CD4-positive, alpha-beta T cell (primary cell): Measurements from ENCODE around the gene ALG9. TPM values are rescaled to one million over a fixed set of nuclear protein-coding genes. Genes with fewer than 3 reads are reported as not detected.

Experiments
- ATAC-seq: fragments of 200-7000 bp; cut with Tn5 transposase; one replicate; pipeline ENCODE4 v1.10.0; 2022; ENCODE audit warnings: mild to moderate bottlenecking; ENCODE audit not compliant: poor library complexity
- CTCF ChIA-PET: fragments of 350-600 bp; sonication (Branson Sonifier 250); formaldehyde crosslinking; loops from one replicate; lab custom pipeline; 2021; ENCODE audit warnings: antibody characterized with exemption, inconsistent platforms; lab: Charles Lee
- POLR2A ChIA-PET: fragments of 350-600 bp; sonication (Branson Sonifier 250); formaldehyde crosslinking; loops from one replicate; lab custom pipeline; 2021; ENCODE audit warnings: antibody characterized with exemption, inconsistent platforms; lab: Charles Lee
- DNase-seq, 14 experiments: peaks; one replicate each; pipeline ENCODE4 v3.0.0-alpha.2; 2013 to 2020; ENCODE audit warnings: mixed read lengths in 2 of 14
- H3K27ac ChIP-seq, 2 donors: one replicate each; pipeline versions ENCODE4 v1.5.1 to v1.7.0; 2013; ENCODE audit warnings: low read length in 2 of 2, low read depth in 1 of 2, mild to moderate bottlenecking in 1 of 2
- H3K27me3 ChIP-seq, 2 experiments: 1 replicate in 1 of 2; 2 replicates in 1 of 2; pipeline versions ENCODE4 v1.6.1 to v1.7.0; 2013; ENCODE audit warnings: low read length in 2 of 2, control low read depth in 1 of 2, mild to moderate bottlenecking in 1 of 2, moderate library complexity in 1 of 2; ENCODE audit not compliant: insufficient read depth in 2 of 2, control insufficient read depth in 1 of 2
- H3K36me3 ChIP-seq: one replicate; pipeline ENCODE4 v1.6.1; 2013; ENCODE audit warnings: low read length, control low read depth; ENCODE audit not compliant: insufficient read depth
- H3K4me1 ChIP-seq: one replicate; pipeline ENCODE4 v1.6.1; 2013; ENCODE audit warnings: low read length, control low read depth; ENCODE audit not compliant: insufficient read depth
- H3K4me3 ChIP-seq: one replicate; pipeline ENCODE4 v1.5.1; 2013; ENCODE audit warnings: mild to moderate bottlenecking, low read length, moderate library complexity
- H3K9me3 ChIP-seq, 2 experiments: 1 replicate in 1 of 2; 2 replicates in 1 of 2; pipeline versions ENCODE4 v1.6.1 to v1.7.0; 2013; ENCODE audit warnings: low read length in 2 of 2, mild to moderate bottlenecking in 2 of 2, control low read depth in 1 of 2, moderate library complexity in 1 of 2; ENCODE audit not compliant: control insufficient read depth in 1 of 2, insufficient read depth in 1 of 2
- H3K27ac Mint-ChIP-seq: one replicate; pipeline ENCODE4 v1.8.0; 2020; ENCODE audit warnings: mixed read lengths
- H3K27me3 Mint-ChIP-seq: one replicate; pipeline ENCODE4 v1.8.0; 2021; ENCODE audit warnings: mixed read lengths
- H3K36me3 Mint-ChIP-seq: one replicate; pipeline ENCODE4 v1.8.0; 2021; ENCODE audit warnings: low read depth, mixed read lengths
- H3K4me1 Mint-ChIP-seq: one replicate; pipeline ENCODE4 v1.8.0; 2021; ENCODE audit warnings: low read depth, mixed read lengths
- H3K4me3 Mint-ChIP-seq: one replicate; pipeline ENCODE4 v1.8.0; 2020; ENCODE audit warnings: mild to moderate bottlenecking, mixed read lengths
- H3K9me3 Mint-ChIP-seq: one replicate; pipeline ENCODE4 v1.8.0; 2020; ENCODE audit warnings: mixed read lengths
- intact Hi-C, 2 experiments: fragments of 100-400 bp; cut with DNase I in 1 of 2; cut with micrococcal nuclease in 1 of 2; formaldehyde crosslinking; loops; one replicate each; pipeline versions ENCODE4 v1.15.1 to v1.9.0; 2023 to 2025; cut with DNase I, micrococcal nuclease
- total RNA-seq, 174 experiments: library from RNA in 2 of 174; stranded (reverse) in 2 of 174; gene quantifications; one replicate each; pipeline ENCODE4 v1.2.3 and lab custom pipeline; 2021 to 2026
- TF ChIP-seq, protein P1 (sequence below): fragments of 200-600 bp; IDR thresholded peaks from one replicate; pipeline ENCODE4 v1.8.0; 2022; ENCODE audit warnings: antibody characterized with exemption, mild to moderate bottlenecking

The ALG9 gene
- total RNA-seq, 2 experiments from 2014 or later, result 31.1 to 33.4 TPM

DNA sequence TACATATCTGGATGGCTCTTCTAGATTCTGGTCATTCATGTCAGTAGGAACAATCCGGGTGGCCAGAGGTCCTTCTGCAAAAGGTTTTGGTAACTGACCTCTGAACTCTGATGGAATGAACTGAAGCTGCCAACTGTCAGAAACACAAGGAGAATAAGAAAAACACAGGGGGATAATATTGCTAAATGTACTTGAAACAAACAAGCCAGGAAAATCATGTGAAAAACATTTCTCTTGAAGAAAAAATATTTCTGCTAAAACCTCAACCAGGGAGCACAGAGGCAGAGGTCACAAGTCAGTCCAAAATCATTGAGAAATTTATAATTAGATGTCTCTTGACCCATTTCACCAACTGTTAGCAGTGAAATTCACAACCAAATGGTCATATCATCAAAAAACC, 35.2 kb downstream of the ALG9 start:
- intact Hi-C loops, result no loop called here
- peaks cover 66% of the 10 kb centered on the region for H3K36me3 ChIP-seq
- DNase-seq (no peak), ATAC-seq (no peak)
- no peak overlapping the region for H3K27ac ChIP-seq
- H3K27ac Mint-ChIP-seq, result no peak overlapping the region
- H3K9me3 Mint-ChIP-seq, result no peaks in the 10 kb centered on the region
- TF ChIP-seq, protein P1, sequence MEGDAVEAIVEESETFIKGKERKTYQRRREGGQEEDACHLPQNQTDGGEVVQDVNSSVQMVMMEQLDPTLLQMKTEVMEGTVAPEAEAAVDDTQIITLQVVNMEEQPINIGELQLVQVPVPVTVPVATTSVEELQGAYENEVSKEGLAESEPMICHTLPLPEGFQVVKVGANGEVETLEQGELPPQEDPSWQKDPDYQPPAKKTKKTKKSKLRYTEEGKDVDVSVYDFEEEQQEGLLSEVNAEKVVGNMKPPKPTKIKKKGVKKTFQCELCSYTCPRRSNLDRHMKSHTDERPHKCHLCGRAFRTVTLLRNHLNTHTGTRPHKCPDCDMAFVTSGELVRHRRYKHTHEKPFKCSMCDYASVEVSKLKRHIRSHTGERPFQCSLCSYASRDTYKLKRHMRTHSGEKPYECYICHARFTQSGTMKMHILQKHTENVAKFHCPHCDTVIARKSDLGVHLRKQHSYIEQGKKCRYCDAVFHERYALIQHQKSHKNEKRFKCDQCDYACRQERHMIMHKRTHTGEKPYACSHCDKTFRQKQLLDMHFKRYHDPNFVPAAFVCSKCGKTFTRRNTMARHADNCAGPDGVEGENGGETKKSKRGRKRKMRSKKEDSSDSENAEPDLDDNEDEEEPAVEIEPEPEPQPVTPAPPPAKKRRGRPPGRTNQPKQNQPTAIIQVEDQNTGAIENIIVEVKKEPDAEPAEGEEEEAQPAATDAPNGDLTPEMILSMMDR, result no peak
- ChIA-PET POLR2A (no interaction called here), CTCF (no interaction called here)
- H3K4me1 ChIP-seq, result no peaks in the 10 kb centered on the region
- no peaks in the 10 kb centered on the region for H3K9me3 ChIP-seq
- H3K27me3 Mint-ChIP-seq, result no peaks in the 10 kb centered on the region
- peaks cover under 1% of the 10 kb centered on the region for H3K4me1 Mint-ChIP-seq
- H3K36me3 Mint-ChIP-seq, result peaks cover 89% of the 10 kb centered on the region
- no peak overlapping the region for H3K4me3 Mint-ChIP-seq
- H3K4me3 ChIP-seq, result no peak overlapping the region
- H3K27me3 ChIP-seq, result no peaks in the 10 kb centered on the region

DNA sequence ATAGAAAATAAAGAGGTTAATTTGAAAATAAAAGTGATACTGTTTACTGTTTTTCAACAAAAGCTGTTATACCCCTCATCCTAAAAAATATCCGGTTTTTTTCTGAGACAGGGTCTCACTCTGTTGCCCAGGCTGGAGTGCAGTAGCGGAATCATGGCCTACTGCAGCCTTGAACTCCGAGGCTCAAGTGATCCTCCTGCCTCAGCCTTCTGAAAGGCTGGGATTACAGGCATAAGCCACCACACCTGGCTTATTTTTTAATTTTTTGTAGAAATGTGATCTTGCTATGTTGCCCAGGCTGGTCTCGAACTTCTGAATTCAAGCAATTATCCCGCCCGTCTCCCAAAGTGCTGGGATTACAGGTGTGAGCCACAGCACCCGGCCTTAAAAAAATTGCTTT, 35.7 kb downstream of the ALG9 start:
- no peaks in the 10 kb centered on the region for H3K4me1 Mint-ChIP-seq
- CTCF ChIA-PET, result no interaction called here
- POLR2A ChIA-PET, result no interaction called here
- no peak overlapping the region for H3K27ac Mint-ChIP-seq
- Histone ChIP-seq H3K4me1 (no peaks in the 10 kb centered on the region), H3K9me3 (no peaks in the 10 kb centered on the region), H3K27ac (no peak overlapping the region), H3K4me3 (no peak overlapping the region), H3K36me3 (peaks cover 67% of the 10 kb centered on the region), H3K27me3 (no peaks in the 10 kb centered on the region)
- ATAC-seq, result no peak
- TF ChIP-seq, protein P1, result no peak
- H3K27me3 Mint-ChIP-seq, result no peaks in the 10 kb centered on the region
- H3K36me3 Mint-ChIP-seq, result peaks cover 87% of the 10 kb centered on the region
- H3K9me3 Mint-ChIP-seq, result no peaks in the 10 kb centered on the region
- DNase-seq, result no peak
- intact Hi-C loops, result no loop called here
- H3K4me3 Mint-ChIP-seq, result no peak overlapping the region

DNA sequence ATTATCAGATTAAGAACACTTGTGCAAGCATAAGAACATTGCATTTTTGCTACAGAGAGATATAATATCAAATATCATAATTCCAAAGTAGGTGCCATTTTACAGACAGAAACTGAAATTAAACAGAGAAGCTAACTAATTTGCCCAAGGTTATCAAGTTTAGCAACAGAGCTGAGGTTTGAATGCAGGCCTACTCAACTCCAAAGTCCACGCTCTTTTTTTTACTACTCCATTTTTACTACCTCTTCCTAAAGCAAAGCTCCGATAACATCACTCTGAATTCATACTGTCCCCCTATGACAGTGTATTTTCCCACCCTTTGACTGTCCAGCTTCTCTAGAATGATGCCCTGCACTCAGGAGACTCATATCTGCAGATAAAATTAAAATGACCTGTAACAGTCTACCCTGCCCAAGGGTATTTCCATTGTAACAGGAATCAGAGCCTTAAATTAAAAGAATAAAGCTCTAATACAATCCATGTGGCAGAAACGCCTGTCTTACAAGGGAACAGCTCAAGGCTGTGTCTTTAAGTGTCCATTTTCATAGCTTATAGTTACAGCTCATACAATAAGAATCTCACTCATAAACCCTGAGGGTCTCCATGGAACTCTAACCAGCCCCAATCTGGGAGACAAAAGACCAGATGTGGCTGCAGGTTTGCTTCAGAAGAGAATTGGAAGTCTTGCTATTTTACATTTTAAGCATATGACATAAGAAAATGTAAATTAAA, 36.8 kb downstream of the ALG9 start:
- H3K4me3 Mint-ChIP-seq, result no peak overlapping the region
- H3K27ac Mint-ChIP-seq, result no peak overlapping the region
- H3K9me3 Mint-ChIP-seq, result no peaks in the 10 kb centered on the region
- Histone ChIP-seq H3K27me3 (no peaks in the 10 kb centered on the region), H3K4me1 (no peaks in the 10 kb centered on the region), H3K27ac (no peak overlapping the region), H3K36me3 (peaks cover 67% of the 10 kb centered on the region), H3K9me3 (no peaks in the 10 kb centered on the region), H3K4me3 (no peak overlapping the region)
- ChIA-PET CTCF (no interaction called here), POLR2A (no interaction called here)
- no peak for ATAC-seq
- H3K4me1 Mint-ChIP-seq, result no peaks in the 10 kb centered on the region
- intact Hi-C loops, result no loop called here
- no peaks in the 10 kb centered on the region for H3K27me3 Mint-ChIP-seq
- TF ChIP-seq, protein P1, result no peak
- no peak for DNase-seq
- H3K36me3 Mint-ChIP-seq, result peaks cover 87% of the 10 kb centered on the region
